HL-60/S4 treated with phorbol 12-myristate 13-acetate at 8.2 ng/mL for 4 days and 3 days (cell line): ENCODE measurements around the gene ASB11.
"Not testable (repeated sequence)": the region's sequence is repeated elsewhere in the genome, so short reads cannot be mapped to it uniquely, and the experiment has no call there.

Experiments used
- in situ Hi-C: fragments of 300-500 bp; cut with MboI; formaldehyde crosslinking; loops from 2 replicates; pipeline ENCODE4 v1.15.0; 2022; ENCODE audit warnings: low sequenced_read_pairs

Gene ASB11

GRCh38 chrX:15310117-15310516, 5.3 kb downstream of the ASB11 start:
- in situ Hi-C loops = no loop called here

- in situ Hi-C loops = not testable (repeated sequence)
These were observed 9.5 kb downstream of the ASB11 start for GRCh38 chrX:15305899-15306298.

GRCh38 chrX:15301924-15302323, 13.5 kb downstream of the ASB11 start:
- in situ Hi-C loops = no loop called here

GRCh38 chrX:15299941-15300851, 15.2 kb downstream of the ASB11 start:
- in situ Hi-C loops = no loop called here

- in situ Hi-C loops = no loop called here
These were observed 16.7 kb downstream of the ASB11 start for GRCh38 chrX:15298780-15299179.

- in situ Hi-C loops = no loop called here
These were observed 17.2 kb downstream of the ASB11 start for GRCh38 chrX:15298201-15298600.

GRCh38 chrX:15293451-15293850, 22.0 kb downstream of the ASB11 start:
- in situ Hi-C loops = no loop called here

- in situ Hi-C loops = no loop called here
These were observed 22.6 kb downstream of the ASB11 start for GRCh38 chrX:15292861-15293260.

- in situ Hi-C loops = no loop called here
These were observed 37.8 kb downstream of the ASB11 start for GRCh38 chrX:15277604-15278003.

- in situ Hi-C loops = no loop called here
These were observed 40.5 kb downstream of the ASB11 start for GRCh38 chrX:15274946-15275345.

- in situ Hi-C loops = not testable (repeated sequence)
These were observed 42.2 kb downstream of the ASB11 start for GRCh38 chrX:15273275-15273674.

GRCh38 chrX:15271757-15272156, 43.7 kb downstream of the ASB11 start:
- in situ Hi-C loops = no loop called here

- in situ Hi-C loops = no loop called here
These were observed 45.6 kb downstream of the ASB11 start, which contains the start of gene ASB9 for GRCh38 chrX:15269618-15270521. Gene ASB9 (minus strand): TSS chrX:15270083. CDS start chrX:15269874, 209 bp downstream.

- in situ Hi-C loops = no loop called here
These were observed 46.3 kb downstream of the ASB11 start for GRCh38 chrX:15269120-15269519.

- in situ Hi-C loops = no loop called here
These were observed 60.6 kb downstream of the ASB11 start for GRCh38 chrX:15254852-15255251.

GRCh38 chrX:15245896-15246295, 69.5 kb downstream of the ASB11 start:
- in situ Hi-C loops = no loop called here

- in situ Hi-C loops = no loop called here
These were observed 71.0 kb downstream of the ASB11 start for GRCh38 chrX:15244421-15244820.

GRCh38 chrX:15242899-15243555, 72.4 kb downstream of the ASB11 start:
- in situ Hi-C loops = no loop called here

GRCh38 chrX:15241301-15241700, 74.1 kb downstream of the ASB11 start:
- in situ Hi-C loops = no loop called here

GRCh38 chrX:15240414-15240813, 75.0 kb downstream of the ASB11 start:
- in situ Hi-C loops = no loop called here

GRCh38 chrX:15236146-15236545, 79.3 kb downstream of the ASB11 start:
- in situ Hi-C loops = no loop called here
